Islet precursor cell (in vitro differentiated cells): ENCODE results near the gene FITM1.

Experiments used
- DNase-seq: peaks from one replicate; pipeline ENCODE4 v3.0.0-alpha.2; 2018

The FITM1 gene

GRCh38 chr14:24167469-24168114 is 37.1 kb downstream of the FITM1 start:
- no peak for DNase-seq

GRCh38 chr14:24171422-24172260 is 41.2 kb downstream of the FITM1 start, which contains the start of gene REC8:
Gene REC8 (plus strand): TSS chr14:24172080. CDS start chr14:24172553, 473 bp downstream.
- DNase-seq: peak; percentile 98

DNA sequence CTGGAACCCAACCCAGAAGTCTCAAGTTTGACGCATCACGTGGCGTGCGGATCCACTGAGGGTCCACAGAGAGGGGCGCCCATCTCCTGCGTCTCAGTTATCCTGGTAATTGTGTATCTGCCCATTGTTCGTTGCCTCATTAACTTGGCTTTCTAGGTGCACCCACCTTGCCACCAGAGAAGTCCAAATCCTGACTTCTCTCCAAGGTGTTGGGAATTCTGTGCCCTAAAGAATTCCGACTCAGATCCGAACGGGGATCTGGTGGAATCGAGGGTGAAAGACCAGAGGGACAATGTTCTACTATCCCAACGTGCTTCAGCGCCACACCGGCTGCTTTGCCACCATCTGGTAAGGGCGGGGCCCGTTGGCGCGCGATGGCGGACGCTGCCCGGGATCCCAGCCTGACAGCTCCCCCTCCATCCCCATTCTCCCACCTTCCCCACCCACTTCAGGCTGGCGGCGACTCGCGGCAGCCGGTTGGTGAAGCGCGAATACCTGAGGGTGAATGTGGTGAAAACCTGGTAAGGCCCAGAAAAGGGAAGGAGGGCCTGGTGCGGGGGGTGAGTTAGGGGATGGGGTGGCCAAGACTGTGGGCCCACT is 41.9 kb downstream of the FITM1 start:
- DNase-seq: no peak

- DNase-seq: no peak
Observed at GRCh38 chr14:24172871-24173281, 42.4 kb downstream of the FITM1 start.

GRCh38 chr14:24176599-24176998 is 46.1 kb downstream of the FITM1 start:
- DNase-seq: no peak

GRCh38 chr14:24177041-24177825 is 46.8 kb downstream of the FITM1 start:
- no peak for DNase-seq

DNA sequence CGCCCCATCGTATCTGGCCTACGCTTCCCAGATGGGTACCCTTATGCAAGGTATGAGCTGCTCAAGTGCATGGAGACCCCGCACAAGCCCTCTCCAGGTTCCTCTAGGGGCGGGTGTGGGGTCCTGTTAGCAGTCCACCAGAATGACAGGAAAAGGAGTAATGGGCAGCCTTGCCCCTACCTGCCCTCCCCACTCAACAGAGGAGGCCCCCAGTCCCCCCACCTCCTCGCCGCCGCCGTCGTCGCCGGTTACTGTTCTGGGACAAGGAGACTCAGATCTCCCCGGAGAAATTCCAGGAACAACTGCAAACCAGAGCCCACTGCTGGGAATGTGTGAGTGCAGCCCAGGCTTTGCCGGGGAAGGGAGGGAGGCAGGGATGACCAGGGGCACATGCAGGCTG is 47.4 kb downstream of the FITM1 start:
- no peak for DNase-seq

DNA sequence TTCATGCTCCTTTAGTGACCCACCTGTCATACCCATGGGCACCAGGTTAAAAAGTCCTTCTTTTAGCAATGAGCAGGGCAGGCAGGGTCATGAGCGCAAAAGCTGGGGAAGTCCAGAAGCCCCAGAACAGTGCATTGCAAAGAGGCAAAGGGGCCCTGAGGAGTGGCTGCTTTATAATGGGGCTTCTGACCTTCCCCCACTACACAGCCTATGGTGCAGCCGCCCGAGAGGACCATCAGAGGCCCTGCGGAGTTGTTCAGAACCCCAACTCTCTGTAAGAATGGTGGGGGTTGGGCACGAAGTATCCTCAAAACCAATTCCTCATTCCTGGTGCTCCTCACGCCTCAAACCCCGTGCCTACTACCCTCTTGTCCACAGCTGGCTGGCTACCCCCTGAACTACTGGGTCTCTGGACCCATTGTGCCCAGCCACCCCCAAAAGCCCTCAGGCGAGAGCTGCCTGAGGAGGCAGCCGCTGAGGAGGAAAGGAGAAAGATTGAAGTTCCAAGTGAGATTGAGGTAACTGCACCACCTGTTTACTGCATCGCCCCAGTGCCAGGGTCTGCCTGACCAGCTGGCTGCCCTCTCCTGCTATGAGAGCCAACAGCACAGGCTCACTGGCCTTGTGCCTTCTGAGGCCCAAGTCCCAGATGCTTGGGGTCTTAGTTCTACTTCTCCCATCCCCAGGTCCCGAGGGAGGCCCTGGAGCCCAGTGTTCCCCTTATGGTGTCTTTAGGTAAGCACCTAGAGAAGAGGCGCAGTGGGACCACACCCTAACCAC is 48.1 kb downstream of the FITM1 start:
- no peak for DNase-seq

GRCh38 chr14:24179294-24179960 is 49.0 kb downstream of the FITM1 start:
- DNase-seq: no peak

DNA sequence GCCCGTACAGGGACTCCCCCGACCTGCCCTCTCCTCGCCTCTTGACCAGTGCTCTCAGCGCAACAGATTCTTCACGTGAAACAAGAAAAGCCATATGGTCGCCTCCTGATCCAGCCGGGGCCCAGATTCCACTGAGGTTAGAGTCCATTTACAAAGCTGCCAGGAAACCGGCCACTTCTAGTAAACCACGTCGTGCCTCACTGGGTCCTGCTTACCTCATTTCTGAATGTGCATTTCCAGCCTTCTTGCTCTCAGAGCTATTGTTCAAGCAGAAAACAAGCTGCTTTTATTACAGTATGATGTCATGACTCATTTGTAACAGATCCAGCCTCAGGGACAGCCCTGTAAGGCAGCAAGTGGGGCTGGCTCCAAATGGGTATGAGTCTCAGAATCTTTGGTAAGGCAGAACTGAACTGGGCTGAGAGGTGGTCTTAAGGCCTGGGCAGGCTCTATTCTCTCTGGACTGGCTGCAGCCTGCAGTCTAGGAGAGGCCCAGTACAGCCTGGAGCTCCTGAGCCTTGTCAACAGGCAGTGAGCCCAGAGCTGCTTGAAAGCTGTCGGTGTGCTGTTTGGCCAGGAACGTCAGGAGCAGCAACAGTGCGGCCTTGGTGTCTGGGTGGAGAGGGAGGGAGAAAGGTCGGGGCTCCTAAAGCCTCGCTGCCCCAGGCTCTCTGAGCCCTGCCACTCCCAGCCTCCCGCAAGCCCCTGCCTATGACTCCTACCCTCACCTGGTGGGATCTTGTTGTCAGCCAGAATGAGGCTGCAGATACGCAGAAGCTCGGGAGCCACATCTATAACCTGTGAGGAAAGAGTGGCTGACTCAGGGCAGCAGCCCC is 49.7 kb downstream of the FITM1 start:
- DNase-seq: peak; percentile 58

GRCh38 chr14:24181371-24182077 is 51.1 kb downstream of the FITM1 start:
- no peak for DNase-seq
